Suprapubic skin (tissue), 3 donors: ENCODE data around the gene BBS10.

Source experiments
- EP300 ChIP-seq: sonication (generic); formaldehyde crosslinking; IDR thresholded peaks from one replicate; pipeline ENCODE4 v1.6.1; 2017; ENCODE audit warnings: antibody characterized with exemption
- TF ChIP-seq, protein P1 (sequence below), 2 donors: fragments of 200-600 bp in 1 of 2; fragments of 450-650 bp in 1 of 2; sonication (generic) in 1 of 2; IDR thresholded peaks; one replicate each; pipeline ENCODE4 v1.5.1; 2016 to 2019; ENCODE audit warnings: antibody characterized with exemption in 2 of 2, mild to moderate bottlenecking in 1 of 2, moderate library complexity in 1 of 2

DNA sequence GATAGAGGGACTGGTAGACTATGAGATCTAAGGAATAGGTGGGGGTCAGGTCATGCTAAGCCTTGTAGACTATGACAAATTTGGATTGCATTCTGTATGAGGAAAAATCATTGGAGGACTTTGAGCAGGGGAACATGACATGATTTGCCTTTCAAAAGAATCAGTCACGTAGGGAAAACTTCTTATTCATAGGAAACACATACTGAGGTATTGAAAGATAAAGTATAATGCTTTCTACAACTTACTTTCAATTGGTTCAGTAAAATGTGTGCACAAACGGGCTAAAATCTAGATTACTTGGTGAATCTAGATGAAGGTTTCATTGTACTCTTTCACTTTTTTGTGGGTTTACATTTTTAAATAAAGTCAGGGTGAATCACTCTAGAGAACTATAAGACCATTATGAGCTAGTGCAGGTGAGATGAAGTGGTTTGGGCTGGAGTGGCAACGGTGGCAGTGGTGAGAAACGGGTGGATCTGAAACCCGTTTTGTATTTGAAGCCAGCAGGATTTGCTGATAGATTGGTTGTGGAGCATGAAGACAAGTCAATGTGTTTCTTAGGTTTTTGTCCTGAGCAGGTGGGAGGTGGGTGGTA lies 6.7 kb downstream of the BBS10 start:
- no peak for TF ChIP-seq EP300
- TF ChIP-seq, protein P1, sequence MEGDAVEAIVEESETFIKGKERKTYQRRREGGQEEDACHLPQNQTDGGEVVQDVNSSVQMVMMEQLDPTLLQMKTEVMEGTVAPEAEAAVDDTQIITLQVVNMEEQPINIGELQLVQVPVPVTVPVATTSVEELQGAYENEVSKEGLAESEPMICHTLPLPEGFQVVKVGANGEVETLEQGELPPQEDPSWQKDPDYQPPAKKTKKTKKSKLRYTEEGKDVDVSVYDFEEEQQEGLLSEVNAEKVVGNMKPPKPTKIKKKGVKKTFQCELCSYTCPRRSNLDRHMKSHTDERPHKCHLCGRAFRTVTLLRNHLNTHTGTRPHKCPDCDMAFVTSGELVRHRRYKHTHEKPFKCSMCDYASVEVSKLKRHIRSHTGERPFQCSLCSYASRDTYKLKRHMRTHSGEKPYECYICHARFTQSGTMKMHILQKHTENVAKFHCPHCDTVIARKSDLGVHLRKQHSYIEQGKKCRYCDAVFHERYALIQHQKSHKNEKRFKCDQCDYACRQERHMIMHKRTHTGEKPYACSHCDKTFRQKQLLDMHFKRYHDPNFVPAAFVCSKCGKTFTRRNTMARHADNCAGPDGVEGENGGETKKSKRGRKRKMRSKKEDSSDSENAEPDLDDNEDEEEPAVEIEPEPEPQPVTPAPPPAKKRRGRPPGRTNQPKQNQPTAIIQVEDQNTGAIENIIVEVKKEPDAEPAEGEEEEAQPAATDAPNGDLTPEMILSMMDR (IDR thresholded peaks at IDR 0.05): no peak
